SU-DHL-6 (cell line): ENCODE data around the gene TRIM9.

Source experiments
- CTCF ChIP-seq: fragments of 200-600 bp; sonication (generic); IDR thresholded peaks from one replicate; pipeline ENCODE4 v1.5.1; 2017; ENCODE audit warnings: antibody characterized with exemption, mild to moderate bottlenecking, low read length, moderate library complexity; ENCODE audit not compliant: insufficient read depth, poor library complexity, severe bottlenecking
- EZH2phosphoT487 ChIP-seq: fragments of 200-600 bp; sonication (generic), shearing (Covaris generic); conservative IDR thresholded peaks from 2 replicates; pipeline ENCODE4 v1.6.1; 2018; ENCODE audit warnings: mild to moderate bottlenecking, antibody characterized with exemption, low read length, moderate library complexity, mixed read lengths

GRCh38 chr14:51104467-51104866 is 9.6 kb upstream of the TRIM9 start:
- TF ChIP-seq CTCF (no peak), EZH2phosphoT487 (no peak)
